ENCODE data around the gene TIMD4.

- TF ChIP-seq CTCF (conservative IDR thresholded peaks at IDR 0.05; ENCODE audit: low read depth, low read length) (no peak), RCOR1 (IDR thresholded peaks at IDR 0.05; ENCODE audit: insufficient replicate concordance, low read length) (no peak), RFX5 (IDR thresholded peaks at IDR 0.05; ENCODE audit: low read depth, low read length) (no peak), POLR2A (IDR thresholded peaks at IDR 0.05; ENCODE audit: low read depth, low read length) (no peak), FOS (IDR thresholded peaks at IDR 0.05; ENCODE audit: low read depth, low read length) (no peak), ELK1 (IDR thresholded peaks at IDR 0.05; ENCODE audit: borderline replicate concordance, low read depth, low read length) (no peak), USF2 (IDR thresholded peaks at IDR 0.05; ENCODE audit: low read depth, low read length) (no peak), SMC3 (IDR thresholded peaks at IDR 0.05; ENCODE audit: low read depth, low read length) (no peak), RAD21 (IDR thresholded peaks at IDR 0.05; ENCODE audit: low read length) (no peak), MAZ (IDR thresholded peaks at IDR 0.05; ENCODE audit: borderline replicate concordance, low read depth, low read length) (no peak), CHD1 (IDR thresholded peaks at IDR 0.05; ENCODE audit: low read depth, low read length) (no peak), BHLHE40 (IDR thresholded peaks at IDR 0.05; ENCODE audit: low read depth, low read length) (no peak)
Observed at GRCh38 chr5:156896546-156896945, 66.5 kb downstream of the TIMD4 start.
